KOPT-K1 (cell line): ENCODE data around the gene SULF2.

Experiments
- H3K27ac ChIP-seq: fragments of 200-600 bp; sonication (generic); 2 replicates; pipeline ENCODE4 v1.5.1; 2016; ENCODE audit warnings: antibody characterized with exemption, mild to moderate bottlenecking, low read depth, low read length; ENCODE audit not compliant: poor library complexity, severe bottlenecking
- H3K36me3 ChIP-seq: fragments of 200-600 bp; sonication (generic); 2 replicates; pipeline ENCODE4 v1.5.1; 2017; ENCODE audit warnings: antibody characterized with exemption, mild to moderate bottlenecking, low read length, moderate library complexity; ENCODE audit not compliant: insufficient read depth
- H3K9me3 ChIP-seq: fragments of 200-600 bp; sonication (generic); 2 replicates; pipeline ENCODE4 v1.5.1; 2017; ENCODE audit warnings: antibody characterized with exemption, low read length, mild to moderate bottlenecking; ENCODE audit not compliant: insufficient read depth, poor library complexity, severe bottlenecking

The SULF2 gene

GRCh38 chr20:47665221-47665991 is 119.9 kb downstream of the SULF2 start:
- Histone ChIP-seq H3K36me3 (no peaks in the 10 kb centered on the region), H3K9me3 (no peaks in the 10 kb centered on the region), H3K27ac (no peak overlapping the region)

- H3K9me3 ChIP-seq: no peaks in the 10 kb centered on the region
- no peaks in the 10 kb centered on the region for H3K36me3 ChIP-seq
- H3K27ac ChIP-seq: no peak overlapping the region
These were observed 120.5 kb downstream of the SULF2 start for GRCh38 chr20:47664744-47665143.

GRCh38 chr20:47664068-47664437 is 121.2 kb downstream of the SULF2 start:
- H3K9me3 ChIP-seq: no peaks in the 10 kb centered on the region
- no peak overlapping the region for H3K27ac ChIP-seq
- no peaks in the 10 kb centered on the region for H3K36me3 ChIP-seq

- Histone ChIP-seq H3K27ac (no peak overlapping the region), H3K36me3 (no peaks in the 10 kb centered on the region), H3K9me3 (no peaks in the 10 kb centered on the region)
These were observed 121.8 kb downstream of the SULF2 start for GRCh38 chr20:47663354-47664067.

GRCh38 chr20:47662483-47663353 is 122.6 kb downstream of the SULF2 start:
- Histone ChIP-seq H3K27ac (no peak overlapping the region), H3K9me3 (no peaks in the 10 kb centered on the region), H3K36me3 (no peaks in the 10 kb centered on the region)

- Histone ChIP-seq H3K9me3 (no peaks in the 10 kb centered on the region), H3K27ac (no peak overlapping the region), H3K36me3 (no peaks in the 10 kb centered on the region)
These were observed 123.6 kb downstream of the SULF2 start for GRCh38 chr20:47661714-47662113.

GRCh38 chr20:47660983-47661700 is 124.1 kb downstream of the SULF2 start:
- Histone ChIP-seq H3K36me3 (peaks cover 5% of the 10 kb centered on the region; the same call in 1 of the 2 replicates), H3K9me3 (no peaks in the 10 kb centered on the region), H3K27ac (no peak overlapping the region)

GRCh38 chr20:47660602-47660905 is 124.7 kb downstream of the SULF2 start:
- Histone ChIP-seq H3K36me3 (peaks cover 6% of the 10 kb centered on the region; the same call in 1 of the 2 replicates), H3K27ac (no peak overlapping the region), H3K9me3 (no peaks in the 10 kb centered on the region)

GRCh38 chr20:47659904-47660601 is 125.2 kb downstream of the SULF2 start:
- H3K27ac ChIP-seq: no peak overlapping the region
- H3K36me3 ChIP-seq: peaks cover 6% of the 10 kb centered on the region; the same call in 1 of the 2 replicates
- H3K9me3 ChIP-seq: no peaks in the 10 kb centered on the region

GRCh38 chr20:47656318-47656717 is 129.0 kb downstream of the SULF2 start:
- Histone ChIP-seq H3K9me3 (no peaks in the 10 kb centered on the region), H3K36me3 (peaks cover 30% of the 10 kb centered on the region), H3K27ac (no peak overlapping the region)

GRCh38 chr20:47655635-47656034 is 129.6 kb downstream of the SULF2 start:
- Histone ChIP-seq H3K9me3 (no peaks in the 10 kb centered on the region), H3K36me3 (peaks cover 36% of the 10 kb centered on the region), H3K27ac (no peak overlapping the region)

- no peak overlapping the region for H3K27ac ChIP-seq
- H3K36me3 ChIP-seq: peaks cover 36% of the 10 kb centered on the region
- H3K9me3 ChIP-seq: no peaks in the 10 kb centered on the region
These were observed 130.9 kb downstream of the SULF2 start for GRCh38 chr20:47654370-47654769.

- H3K27ac ChIP-seq: no peak overlapping the region
- H3K9me3 ChIP-seq: no peaks in the 10 kb centered on the region
- peaks cover 38% of the 10 kb centered on the region for H3K36me3 ChIP-seq
These were observed 131.4 kb downstream of the SULF2 start for GRCh38 chr20:47653869-47654268.

GRCh38 chr20:47652794-47653193 is 132.5 kb downstream of the SULF2 start:
- H3K36me3 ChIP-seq: peaks cover 43% of the 10 kb centered on the region
- H3K27ac ChIP-seq: no peak overlapping the region
- H3K9me3 ChIP-seq: no peaks in the 10 kb centered on the region
